ENCODE data around the gene FAM53B.

FAM53B gene

GRCh38 chr10:124648131-124648475 lies 96.1 kb downstream of the FAM53B start:
- TF ChIP-seq OSR1 (CRISPR knock-in tag; IDR thresholded peaks at IDR 0.05) (no peak), TCF4 (CRISPR knock-in tag; IDR thresholded peaks at IDR 0.05; ENCODE audit: borderline replicate concordance) (no peak), ISL1 (CRISPR knock-in tag; IDR thresholded peaks at IDR 0.05) (no peak), TSHZ2 (CRISPR knock-in tag; IDR thresholded peaks at IDR 0.05) (no peak), ZC3H10 (CRISPR knock-in tag; IDR thresholded peaks at IDR 0.05) (no peak), ZNF70 (CRISPR knock-in tag; IDR thresholded peaks at IDR 0.05) (no peak), ZNF8 (CRISPR knock-in tag; IDR thresholded peaks at IDR 0.05) (no peak), BACH2 (CRISPR knock-in tag; IDR thresholded peaks at IDR 0.05; ENCODE audit: borderline replicate concordance) (no peak)
- TF ChIP-seq, protein P1, sequence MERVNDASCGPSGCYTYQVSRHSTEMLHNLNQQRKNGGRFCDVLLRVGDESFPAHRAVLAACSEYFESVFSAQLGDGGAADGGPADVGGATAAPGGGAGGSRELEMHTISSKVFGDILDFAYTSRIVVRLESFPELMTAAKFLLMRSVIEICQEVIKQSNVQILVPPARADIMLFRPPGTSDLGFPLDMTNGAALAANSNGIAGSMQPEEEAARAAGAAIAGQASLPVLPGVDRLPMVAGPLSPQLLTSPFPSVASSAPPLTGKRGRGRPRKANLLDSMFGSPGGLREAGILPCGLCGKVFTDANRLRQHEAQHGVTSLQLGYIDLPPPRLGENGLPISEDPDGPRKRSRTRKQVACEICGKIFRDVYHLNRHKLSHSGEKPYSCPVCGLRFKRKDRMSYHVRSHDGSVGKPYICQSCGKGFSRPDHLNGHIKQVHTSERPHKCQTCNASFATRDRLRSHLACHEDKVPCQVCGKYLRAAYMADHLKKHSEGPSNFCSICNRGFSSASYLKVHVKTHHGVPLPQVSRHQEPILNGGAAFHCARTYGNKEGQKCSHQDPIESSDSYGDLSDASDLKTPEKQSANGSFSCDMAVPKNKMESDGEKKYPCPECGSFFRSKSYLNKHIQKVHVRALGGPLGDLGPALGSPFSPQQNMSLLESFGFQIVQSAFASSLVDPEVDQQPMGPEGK (CRISPR knock-in tag; IDR thresholded peaks at IDR 0.05; ENCODE audit: borderline replicate concordance): no peak
- TF ChIP-seq, protein P2, sequence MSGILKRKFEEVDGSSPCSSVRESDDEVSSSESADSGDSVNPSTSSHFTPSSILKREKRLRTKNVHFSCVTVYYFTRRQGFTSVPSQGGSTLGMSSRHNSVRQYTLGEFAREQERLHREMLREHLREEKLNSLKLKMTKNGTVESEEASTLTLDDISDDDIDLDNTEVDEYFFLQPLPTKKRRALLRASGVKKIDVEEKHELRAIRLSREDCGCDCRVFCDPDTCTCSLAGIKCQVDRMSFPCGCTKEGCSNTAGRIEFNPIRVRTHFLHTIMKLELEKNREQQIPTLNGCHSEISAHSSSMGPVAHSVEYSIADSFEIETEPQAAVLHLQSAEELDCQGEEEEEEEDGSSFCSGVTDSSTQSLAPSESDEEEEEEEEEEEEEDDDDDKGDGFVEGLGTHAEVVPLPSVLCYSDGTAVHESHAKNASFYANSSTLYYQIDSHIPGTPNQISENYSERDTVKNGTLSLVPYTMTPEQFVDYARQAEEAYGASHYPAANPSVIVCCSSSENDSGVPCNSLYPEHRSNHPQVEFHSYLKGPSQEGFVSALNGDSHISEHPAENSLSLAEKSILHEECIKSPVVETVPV (CRISPR knock-in tag; IDR thresholded peaks at IDR 0.05): no peak
- ATAC-seq: no peak

GRCh38 chr10:124647421-124648130 lies 96.6 kb downstream of the FAM53B start:
- TF ChIP-seq SNAI2 (CRISPR knock-in tag; IDR thresholded peaks at IDR 0.05): no peak
- TF ChIP-seq BACH2 (CRISPR knock-in tag; IDR thresholded peaks at IDR 0.05; ENCODE audit: borderline replicate concordance): no peak
- no peak for TF ChIP-seq PPARA (CRISPR knock-in tag; IDR thresholded peaks at IDR 0.05; ENCODE audit: borderline replicate concordance)
- no peak for TF ChIP-seq ZNF8 (CRISPR knock-in tag; IDR thresholded peaks at IDR 0.05)
- TF ChIP-seq CREB5 (CRISPR knock-in tag; IDR thresholded peaks at IDR 0.05; ENCODE audit: low read depth): no peak
- TF ChIP-seq ZFP3 (CRISPR knock-in tag; IDR thresholded peaks at IDR 0.05): no peak
- no peak for TF ChIP-seq TSHZ2 (CRISPR knock-in tag; IDR thresholded peaks at IDR 0.05)
- no peak for TF ChIP-seq ZNF565 (CRISPR knock-in tag; conservative IDR thresholded peaks at IDR 0.05; ENCODE audit: low read depth)
- TF ChIP-seq GLIS3 (CRISPR knock-in tag; IDR thresholded peaks at IDR 0.05): no peak
- TF ChIP-seq RARB (CRISPR knock-in tag; IDR thresholded peaks at IDR 0.05): no peak
- ATAC-seq: peak; percentile 53

DNA sequence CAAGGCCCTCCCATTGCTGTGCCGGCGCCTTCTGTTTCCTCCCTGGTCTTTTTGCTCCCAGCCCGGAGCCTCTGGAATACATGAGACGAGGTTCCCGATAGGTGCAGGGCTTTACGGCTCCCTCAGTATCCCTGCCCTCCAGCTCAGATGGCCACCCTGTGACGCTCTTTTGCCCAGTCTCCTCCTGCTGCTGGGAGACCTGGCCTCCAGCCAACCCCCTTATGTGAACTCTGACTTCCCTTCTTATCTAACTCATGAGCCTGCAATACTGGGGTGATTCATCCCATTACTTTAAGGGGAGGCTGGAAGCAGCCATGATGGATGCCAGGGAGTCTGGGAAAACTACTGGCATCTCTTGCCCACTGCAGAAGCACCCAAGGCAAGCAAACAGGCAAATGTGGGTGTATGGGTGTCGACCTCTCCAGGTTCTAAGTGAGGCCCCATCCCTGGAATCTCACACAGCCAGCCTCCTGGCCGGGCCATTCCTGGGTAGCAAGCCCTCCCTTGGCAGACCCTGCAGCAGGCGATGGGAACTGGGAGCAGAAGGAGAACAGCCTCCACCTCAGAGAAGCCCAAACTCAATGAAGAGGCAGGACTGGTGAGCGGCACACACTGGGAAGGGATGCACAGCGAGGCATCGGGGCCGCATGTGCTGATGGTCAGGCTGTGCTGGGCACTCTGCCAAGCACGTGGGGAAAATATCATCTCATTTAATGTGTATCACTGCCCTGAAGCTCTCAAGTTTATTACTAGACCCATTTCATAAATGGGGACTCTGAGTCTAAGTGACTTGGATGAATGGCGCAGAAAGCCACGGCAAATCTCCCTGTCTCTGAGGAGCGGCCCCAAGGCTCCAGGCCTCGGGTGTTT lies 97.5 kb downstream of the FAM53B start:
- peak; percentile 15; the same call in 1 of the 2 replicates for TF ChIP-seq ISL1 (CRISPR knock-in tag; IDR thresholded peaks at IDR 0.05)
- TF ChIP-seq, protein P1 (CRISPR knock-in tag; IDR thresholded peaks at IDR 0.05; ENCODE audit: borderline replicate concordance): no peak
- no peak; the same call in 2 of the 3 replicates for ATAC-seq

Measured in SK-N-SH treated with all-trans-retinoic acid at 6 μM for 48 hours (cell line).